ENCODE measurements around the gene PIF1.

DNA sequence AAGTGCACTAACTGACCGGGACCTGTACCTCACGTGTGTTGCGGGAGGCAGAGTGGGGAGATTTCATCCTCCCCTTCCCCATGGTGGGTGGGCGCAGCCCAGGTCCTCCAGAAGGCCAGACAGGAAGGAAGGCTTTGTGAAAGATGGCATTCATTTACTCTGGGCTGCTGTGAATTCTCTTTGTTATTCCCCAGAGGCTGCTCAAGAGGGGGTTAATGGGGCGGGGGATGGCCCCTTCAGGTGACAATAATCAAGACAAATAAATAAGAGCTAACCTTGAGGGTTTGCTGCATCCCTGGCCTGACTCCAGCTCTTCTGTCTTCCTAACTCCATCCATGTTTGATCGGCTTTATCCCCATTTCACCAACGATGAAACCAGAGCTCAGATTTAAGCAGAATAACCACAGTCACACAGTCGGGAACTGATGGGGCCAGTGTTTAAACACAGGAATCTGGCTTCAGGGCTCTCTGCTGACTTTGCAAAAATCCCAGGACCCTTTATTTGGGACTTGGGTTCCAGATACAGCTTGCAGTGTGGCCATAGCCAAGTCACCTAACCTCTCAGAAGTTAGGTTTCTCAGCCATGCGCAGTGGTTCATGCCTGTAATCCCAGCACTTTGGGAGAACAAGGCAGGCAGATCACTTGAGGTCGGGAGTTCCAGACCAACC lies 16.5 kb downstream of the PIF1 start:
- TF ChIP-seq CTCF (IDR thresholded peaks at IDR 0.05) (no peak), ZFX (IDR thresholded peaks at IDR 0.05; ENCODE audit: borderline replicate concordance) (no peak)

Measured in 22Rv1 (cell line).